SK-N-SH treated with all-trans-retinoic acid at 6 μM for 48 hours (cell line): Measurements from ENCODE around the gene MAST1.
"Not testable (repeated sequence)": the region's sequence is repeated elsewhere in the genome, so short reads cannot be mapped to it uniquely, and the experiment has no call there.

ENCODE experiments used
- ATAC-seq: fragments of 200-7000 bp; cut with Tn5 transposase; 3 replicates; pipeline ENCODE4 v1.9.1; 2020; ENCODE audit warnings: mild to moderate bottlenecking, moderate library complexity
- ARNTL ChIP-seq: fragments of 450-650 bp; formaldehyde crosslinking; IDR thresholded peaks from 2 replicates; pipeline ENCODE4 v1.5.0; 2020; ENCODE audit warnings: low read depth, mild to moderate bottlenecking, moderate library complexity, borderline replicate concordance
- BACH2 ChIP-seq: fragments of 250-450 bp; sonication (Bioruptor Pico); IDR thresholded peaks from 2 replicates; pipeline ENCODE4 v1.9.0; 2021; ENCODE audit warnings: mild to moderate bottlenecking, borderline replicate concordance
- CREB5 ChIP-seq: fragments of 250-450 bp; sonication (Bioruptor Pico); IDR thresholded peaks from 2 replicates; pipeline ENCODE4 v1.5.1; 2020; ENCODE audit warnings: low read depth, mild to moderate bottlenecking, moderate library complexity
- CSDC2 ChIP-seq: fragments of 250-450 bp; sonication (Bioruptor Pico); IDR thresholded peaks from 2 replicates; pipeline ENCODE4 v1.5.0; 2020; ENCODE audit warnings: mild to moderate bottlenecking, moderate library complexity
- CSRNP3 ChIP-seq: fragments of 250-450 bp; sonication (Bioruptor Pico); IDR thresholded peaks from 2 replicates; pipeline ENCODE4 v1.5.1; 2021; ENCODE audit warnings: mild to moderate bottlenecking, moderate library complexity
- ESRRG ChIP-seq: fragments of 250-450 bp; sonication (Bioruptor Pico); IDR thresholded peaks from 2 replicates; pipeline ENCODE4 v1.6.1; 2021; ENCODE audit warnings: mild to moderate bottlenecking
- GLIS3 ChIP-seq: fragments of 250-450 bp; sonication (Bioruptor Pico); IDR thresholded peaks from 2 replicates; pipeline ENCODE4 v1.5.0; 2020; ENCODE audit warnings: mild to moderate bottlenecking, moderate library complexity
- ISL1 ChIP-seq: fragments of 250-450 bp; sonication (Bioruptor Pico); IDR thresholded peaks from 2 replicates; pipeline ENCODE4 v2.1.2; 2022; ENCODE audit warnings: mild to moderate bottlenecking, moderate library complexity
- OSR1 ChIP-seq: fragments of 250-450 bp; sonication (Bioruptor Pico); IDR thresholded peaks from 2 replicates; pipeline ENCODE4 v1.8.0; 2022; ENCODE audit warnings: moderate library complexity, mild to moderate bottlenecking, inconsistent platforms
- PATZ1 ChIP-seq: fragments of 250-450 bp; sonication (Bioruptor Pico); IDR thresholded peaks from 2 replicates; pipeline ENCODE4 v1.8.0; 2020; ENCODE audit warnings: mild to moderate bottlenecking, moderate library complexity, borderline replicate concordance
- POU6F1 ChIP-seq: fragments of 250-450 bp; sonication (Bioruptor Pico); IDR thresholded peaks from 2 replicates; pipeline ENCODE4 v1.8.0; 2021; ENCODE audit warnings: low read depth, mild to moderate bottlenecking, moderate library complexity, borderline replicate concordance
- PPARA ChIP-seq: fragments of 250-450 bp; sonication (Bioruptor Pico); IDR thresholded peaks from 2 replicates; pipeline ENCODE4 v1.5.0; 2020; ENCODE audit warnings: mild to moderate bottlenecking, borderline replicate concordance
- RARB ChIP-seq: fragments of 250-450 bp; sonication (Bioruptor Pico); IDR thresholded peaks from 2 replicates; pipeline ENCODE4 v1.8.0; 2021; ENCODE audit warnings: mild to moderate bottlenecking, moderate library complexity
- SNAI2 ChIP-seq: fragments of 250-450 bp; sonication (Bioruptor Pico); IDR thresholded peaks from 2 replicates; pipeline ENCODE4 v1.5.0; 2020; ENCODE audit warnings: mild to moderate bottlenecking, moderate library complexity
- TCF4 ChIP-seq: fragments of 250-450 bp; sonication (Bioruptor Pico); IDR thresholded peaks from 2 replicates; pipeline ENCODE4 v1.8.0; 2021; ENCODE audit warnings: mild to moderate bottlenecking, moderate library complexity, borderline replicate concordance
- TOX ChIP-seq: fragments of 250-450 bp; sonication (Bioruptor Pico); IDR thresholded peaks from 2 replicates; pipeline ENCODE4 v1.8.0; 2021; ENCODE audit warnings: mild to moderate bottlenecking, moderate library complexity, borderline replicate concordance
- TSHZ2 ChIP-seq: fragments of 250-450 bp; sonication (Bioruptor Pico); IDR thresholded peaks from 2 replicates; pipeline ENCODE4 v1.5.0; 2020; ENCODE audit warnings: mild to moderate bottlenecking, moderate library complexity
- ZC3H10 ChIP-seq: fragments of 250-450 bp; sonication (Bioruptor Pico); IDR thresholded peaks from 2 replicates; pipeline ENCODE4 v1.5.1; 2021; ENCODE audit warnings: mild to moderate bottlenecking, moderate library complexity
- ZFP30 ChIP-seq: fragments of 450-650 bp; formaldehyde crosslinking; IDR thresholded peaks from 2 replicates; pipeline ENCODE4 v1.5.0; 2022; ENCODE audit warnings: mild to moderate bottlenecking, moderate library complexity
- ZNF565 ChIP-seq: fragments of 450-650 bp; formaldehyde crosslinking; conservative IDR thresholded peaks from 2 replicates; pipeline ENCODE4 v1.5.0; 2020; ENCODE audit warnings: low read depth, mild to moderate bottlenecking, moderate library complexity
- ZNF70 ChIP-seq: fragments of 450-650 bp; formaldehyde crosslinking; IDR thresholded peaks from 2 replicates; pipeline ENCODE4 v1.5.0; 2020; ENCODE audit warnings: mild to moderate bottlenecking, moderate library complexity

MAST1 gene

GRCh38 chr19:12913851-12914690 lies 75.8 kb downstream of the MAST1 start:
- TF ChIP-seq CSDC2 (CRISPR knock-in tag) (no peak), ZNF70 (CRISPR knock-in tag) (no peak), RARB (CRISPR knock-in tag) (no peak), ZC3H10 (no peak), TOX (CRISPR knock-in tag) (no peak), CREB5 (no peak), ZNF565 (CRISPR knock-in tag) (no peak), PATZ1 (no peak), TCF4 (CRISPR knock-in tag) (no peak), PPARA (no peak), OSR1 (CRISPR knock-in tag) (no peak), CSRNP3 (CRISPR knock-in tag) (no peak), TSHZ2 (CRISPR knock-in tag) (no peak), SNAI2 (CRISPR knock-in tag) (no peak)
- ATAC-seq: no peak

GRCh38 chr19:12915860-12916259 lies 77.5 kb downstream of the MAST1 start:
- not testable (repeated sequence) for ATAC-seq

- no peak for TF ChIP-seq OSR1 (CRISPR knock-in tag)
- no peak for TF ChIP-seq TCF4 (CRISPR knock-in tag)
- TF ChIP-seq ZNF70 (CRISPR knock-in tag): no peak
- no peak for TF ChIP-seq ARNTL (CRISPR knock-in tag)
- no peak for TF ChIP-seq CSDC2 (CRISPR knock-in tag)
- no peak for ATAC-seq
Observed at GRCh38 chr19:12918253-12918652, 79.9 kb downstream of the MAST1 start.

GRCh38 chr19:12921047-12921446 lies 82.7 kb downstream of the MAST1 start:
- ATAC-seq: no peak
- TF ChIP-seq GLIS3 (CRISPR knock-in tag): no peak
- no peak for TF ChIP-seq ESRRG (CRISPR knock-in tag)
- TF ChIP-seq CREB5: no peak
- no peak for TF ChIP-seq SNAI2 (CRISPR knock-in tag)
- no peak for TF ChIP-seq PPARA
- TF ChIP-seq ISL1 (CRISPR knock-in tag): no peak
- no peak for TF ChIP-seq POU6F1 (CRISPR knock-in tag)
- TF ChIP-seq ZFP30 (CRISPR knock-in tag): no peak
- TF ChIP-seq ARNTL (CRISPR knock-in tag): no peak
- no peak for TF ChIP-seq OSR1 (CRISPR knock-in tag)
- no peak for TF ChIP-seq CSDC2 (CRISPR knock-in tag)
- TF ChIP-seq TOX (CRISPR knock-in tag): no peak
- TF ChIP-seq RARB (CRISPR knock-in tag): no peak
- TF ChIP-seq BACH2: no peak
- no peak for TF ChIP-seq ZC3H10
